Ascending aorta (tissue), 2 donors: ENCODE measurements around the gene SAFB. TPM values are rescaled to one million over a fixed set of nuclear protein-coding genes. Genes with fewer than 3 reads are reported as not detected.
A peak's percentile ranks its signal among the peaks of the same experiment; 100 is the strongest.

ENCODE experiments used
- DNase-seq, 2 donors: peaks; one replicate each; pipeline ENCODE4 v3.0.0-alpha.2; 2019; ENCODE audit warnings: low spot score in 2 of 2
- H3K27ac ChIP-seq, 2 donors: fragments of 200-600 bp; sonication (generic); one replicate each; pipeline ENCODE4 v1.5.1; 2016 to 2017; ENCODE audit warnings: mild to moderate bottlenecking in 1 of 2
- H3K27me3 ChIP-seq: fragments of 200-600 bp; sonication (generic); one replicate; pipeline ENCODE4 v1.5.1; 2017
- H3K36me3 ChIP-seq, 2 donors: fragments of 200-600 bp; sonication (generic); one replicate each; pipeline ENCODE4 v1.5.1; 2016
- H3K4me1 ChIP-seq, 2 donors: fragments of 200-600 bp; sonication (generic); one replicate each; pipeline ENCODE4 v1.5.1; 2016 to 2017; ENCODE audit warnings: mild to moderate bottlenecking in 1 of 2
- H3K4me3 ChIP-seq, 2 donors: fragments of 200-600 bp; sonication (generic); one replicate each; pipeline ENCODE4 v1.5.1; 2016 to 2017; ENCODE audit warnings: mild to moderate bottlenecking in 1 of 2
- H3K9me3 ChIP-seq, 2 donors: fragments of 200-600 bp; sonication (generic); one replicate each; pipeline ENCODE4 v1.5.1; 2016
- intact Hi-C: fragments of 100-400 bp; cut with DNase I; formaldehyde crosslinking; loops from one replicate; pipeline ENCODE4 v1.15.1; 2023
- total RNA-seq: library from RNA; depleted of rRNA; stranded (reverse); fragments of >200 nt; gene quantifications from one replicate; pipeline ENCODE4 v1.1.0, GENCODE V29; 2016
- TF ChIP-seq, protein P1 (sequence below), 3 experiments: fragments of 200-600 bp in 2 of 3; fragments of 450-650 bp in 1 of 3; sonication (generic) in 2 of 3; IDR thresholded peaks; one replicate each; pipeline ENCODE4 v1.5.1; 2016 to 2019; ENCODE audit warnings: antibody characterized with exemption in 3 of 3, mild to moderate bottlenecking in 1 of 3, moderate library complexity in 1 of 3

Gene SAFB
- total RNA-seq, 1 donor from 2014 or later = 114 TPM

DNA sequence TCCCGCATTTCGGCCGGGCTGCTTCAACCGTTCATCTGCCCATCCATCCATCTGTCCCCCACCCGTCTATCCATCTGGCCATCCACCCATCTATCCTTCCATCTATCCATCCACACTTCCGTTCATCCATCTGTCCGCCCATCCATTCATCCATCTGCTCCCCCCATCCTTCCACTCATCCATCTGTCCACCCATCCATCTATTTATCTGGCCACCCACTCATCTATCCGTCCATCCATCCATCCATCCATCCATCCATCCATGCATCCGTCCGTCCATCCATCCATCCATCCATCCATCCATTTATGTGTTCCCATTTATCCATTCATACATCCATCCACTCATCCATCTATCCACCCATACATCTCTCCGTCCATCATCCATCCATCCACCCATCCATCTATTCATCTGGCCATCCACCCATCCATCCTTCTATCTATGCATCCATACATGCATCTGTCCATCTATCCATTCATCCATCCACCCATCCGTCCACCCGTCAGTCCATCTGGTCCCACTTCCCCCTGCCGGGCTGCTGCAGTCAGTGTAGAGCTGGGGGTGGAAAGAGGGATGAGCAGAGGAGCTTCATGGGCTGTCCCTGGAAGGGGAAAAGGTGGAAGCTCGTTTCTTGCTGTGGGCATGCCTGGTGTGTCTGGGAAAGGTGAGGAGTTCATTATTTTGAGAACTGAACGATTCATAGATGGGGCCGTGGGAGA, 58.7 kb downstream of the SAFB start:
- DNase-seq = no peak
- Histone ChIP-seq H3K4me1 (peaks cover 6 to 12% of the 10 kb centered on the region in 2 donors), H3K27me3 (no peaks in the 10 kb centered on the region), H3K36me3 (peaks cover 0 to 7% of the 10 kb centered on the region in 2 donors), H3K27ac (no peak overlapping the region), H3K9me3 (no peaks in the 10 kb centered on the region), H3K4me3 (peak overlapping the region; percentile 77 to 96)
- TF ChIP-seq, protein P1, sequence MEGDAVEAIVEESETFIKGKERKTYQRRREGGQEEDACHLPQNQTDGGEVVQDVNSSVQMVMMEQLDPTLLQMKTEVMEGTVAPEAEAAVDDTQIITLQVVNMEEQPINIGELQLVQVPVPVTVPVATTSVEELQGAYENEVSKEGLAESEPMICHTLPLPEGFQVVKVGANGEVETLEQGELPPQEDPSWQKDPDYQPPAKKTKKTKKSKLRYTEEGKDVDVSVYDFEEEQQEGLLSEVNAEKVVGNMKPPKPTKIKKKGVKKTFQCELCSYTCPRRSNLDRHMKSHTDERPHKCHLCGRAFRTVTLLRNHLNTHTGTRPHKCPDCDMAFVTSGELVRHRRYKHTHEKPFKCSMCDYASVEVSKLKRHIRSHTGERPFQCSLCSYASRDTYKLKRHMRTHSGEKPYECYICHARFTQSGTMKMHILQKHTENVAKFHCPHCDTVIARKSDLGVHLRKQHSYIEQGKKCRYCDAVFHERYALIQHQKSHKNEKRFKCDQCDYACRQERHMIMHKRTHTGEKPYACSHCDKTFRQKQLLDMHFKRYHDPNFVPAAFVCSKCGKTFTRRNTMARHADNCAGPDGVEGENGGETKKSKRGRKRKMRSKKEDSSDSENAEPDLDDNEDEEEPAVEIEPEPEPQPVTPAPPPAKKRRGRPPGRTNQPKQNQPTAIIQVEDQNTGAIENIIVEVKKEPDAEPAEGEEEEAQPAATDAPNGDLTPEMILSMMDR (IDR thresholded peaks at IDR 0.05) = no peak
- intact Hi-C loops = loop anchor here (1.0 to 5.0 kb wide), 3 partner anchors 39 to 389 kb away; partner anchors contain the start of genes CATSPERD, LONP1 and NDUFA11

DNA sequence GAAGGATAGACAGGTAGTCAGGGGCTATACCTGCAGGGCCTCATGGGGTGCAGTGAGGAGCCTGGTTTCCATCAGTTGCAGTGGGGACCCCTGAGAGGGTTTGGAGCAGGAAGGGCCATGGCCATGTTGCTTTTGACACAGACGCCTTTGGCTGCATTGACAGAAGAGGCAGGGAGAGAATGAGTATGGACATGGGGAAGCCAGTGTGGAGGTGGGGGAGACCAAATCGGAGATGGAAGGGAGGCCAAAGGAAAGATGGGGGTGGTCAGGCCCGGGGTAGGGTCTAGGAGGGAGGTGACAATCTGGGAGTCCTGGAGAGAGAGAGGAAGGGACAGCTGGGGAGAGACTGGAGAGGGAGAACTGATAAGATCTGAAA, 59.2 kb downstream of the SAFB start:
- peaks cover 6 to 12% of the 10 kb centered on the region in 2 donors for H3K4me1 ChIP-seq
- H3K4me3 ChIP-seq = no peak overlapping the region
- no peaks in the 10 kb centered on the region for H3K27me3 ChIP-seq
- no peak overlapping the region for H3K27ac ChIP-seq
- peaks cover 0 to 7% of the 10 kb centered on the region in 2 donors for H3K36me3 ChIP-seq
- intact Hi-C loops = loop anchor here (5.0 kb wide), 1 partner anchor 390 kb away; no protein-coding TSS in a partner anchor
- no peaks in the 10 kb centered on the region for H3K9me3 ChIP-seq
- TF ChIP-seq, protein P1 (IDR thresholded peaks at IDR 0.05) = no peak
- DNase-seq = no peak

DNA sequence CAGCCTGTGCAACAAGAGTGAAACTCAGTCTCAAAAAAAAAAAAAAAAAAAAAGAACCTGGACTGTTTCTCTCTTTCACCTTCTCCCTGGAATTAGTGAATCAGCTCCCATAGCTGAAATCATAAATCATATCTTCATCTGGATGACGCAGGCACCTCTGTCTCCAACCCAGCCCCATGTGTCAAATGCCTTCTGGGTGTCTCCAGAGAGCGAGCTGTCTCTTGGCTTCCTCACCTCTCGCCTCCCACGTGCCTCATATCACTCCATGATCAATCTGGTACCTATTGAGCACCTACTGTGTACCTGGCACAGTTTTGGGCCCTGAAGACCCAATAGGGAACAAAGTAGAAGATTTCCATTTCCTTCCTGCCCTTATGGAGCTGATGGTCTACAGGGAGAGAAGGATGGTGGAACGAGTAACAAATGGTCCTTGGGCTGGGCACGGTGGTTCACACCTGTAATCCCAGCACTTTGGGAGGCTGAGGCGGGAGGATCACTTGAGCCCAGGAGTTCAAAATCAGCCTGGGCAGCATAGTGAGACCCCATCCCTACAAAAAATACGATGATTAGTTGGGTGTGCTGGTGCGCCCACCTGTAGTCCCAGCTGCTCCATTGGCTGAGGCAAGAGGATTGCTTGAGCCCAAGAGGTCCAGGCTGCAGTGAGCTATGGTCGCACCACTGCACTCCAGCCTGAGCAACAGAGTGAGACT, 60.4 kb downstream of the SAFB start:
- Histone ChIP-seq H3K4me3 (no peak overlapping the region), H3K9me3 (no peaks in the 10 kb centered on the region), H3K36me3 (peaks cover 0 to 3% of the 10 kb centered on the region in 2 donors), H3K27me3 (no peaks in the 10 kb centered on the region), H3K27ac (no peak overlapping the region), H3K4me1 (peaks cover 6 to 12% of the 10 kb centered on the region in 2 donors)
- intact Hi-C loops = loop anchor here (5.0 kb wide), 1 partner anchor 391 kb away; no protein-coding TSS in a partner anchor
- TF ChIP-seq, protein P1 (IDR thresholded peaks at IDR 0.05) = no peak
- DNase-seq = no peak

DNA sequence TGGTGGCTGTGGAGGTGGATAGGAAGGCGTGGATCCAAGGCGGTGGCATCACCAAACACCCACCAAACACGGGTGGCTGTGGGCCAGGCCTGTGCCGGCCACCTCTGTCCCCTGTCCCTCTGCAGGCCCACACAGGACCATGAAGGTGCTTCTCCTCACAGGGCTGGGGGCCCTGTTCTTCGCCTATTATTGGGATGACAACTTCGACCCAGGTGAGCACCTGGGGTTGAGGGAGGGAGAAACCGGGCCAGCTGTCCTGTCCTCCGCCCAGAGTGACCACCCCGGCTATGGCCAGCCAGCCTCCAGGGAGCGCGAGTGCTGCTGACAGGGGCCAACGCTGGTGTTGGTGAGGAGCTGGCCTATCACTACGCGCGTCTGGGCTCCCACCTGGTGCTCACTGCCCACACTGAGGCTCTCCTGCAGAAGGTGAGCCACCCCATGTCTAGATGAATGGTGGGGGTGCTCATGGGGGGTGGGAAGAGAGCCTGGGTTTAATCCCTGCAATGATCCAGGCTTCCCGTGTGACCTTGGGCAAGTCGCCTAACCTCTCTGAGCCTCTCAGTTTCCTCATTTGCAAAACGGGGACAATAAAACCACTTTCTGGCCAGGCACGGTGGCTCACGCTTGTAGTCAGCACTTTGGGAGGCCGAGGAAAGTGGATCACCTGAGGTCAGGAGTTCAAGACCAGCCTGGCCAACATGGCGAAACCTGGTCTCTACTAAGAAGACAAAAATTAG, 62.0 kb downstream of the SAFB start:
- no peak overlapping the region for H3K27ac ChIP-seq
- no peaks in the 10 kb centered on the region for H3K36me3 ChIP-seq
- no peaks in the 10 kb centered on the region for H3K9me3 ChIP-seq
- intact Hi-C loops = loop anchor here (5.0 kb wide), 1 partner anchor 393 kb away; no protein-coding TSS in a partner anchor
- H3K27me3 ChIP-seq = no peaks in the 10 kb centered on the region
- TF ChIP-seq, protein P1 (IDR thresholded peaks at IDR 0.05) = no peak
- H3K4me1 ChIP-seq = peaks cover 2 to 5% of the 10 kb centered on the region in 2 donors
- DNase-seq = no peak
- no peak overlapping the region for H3K4me3 ChIP-seq

DNA sequence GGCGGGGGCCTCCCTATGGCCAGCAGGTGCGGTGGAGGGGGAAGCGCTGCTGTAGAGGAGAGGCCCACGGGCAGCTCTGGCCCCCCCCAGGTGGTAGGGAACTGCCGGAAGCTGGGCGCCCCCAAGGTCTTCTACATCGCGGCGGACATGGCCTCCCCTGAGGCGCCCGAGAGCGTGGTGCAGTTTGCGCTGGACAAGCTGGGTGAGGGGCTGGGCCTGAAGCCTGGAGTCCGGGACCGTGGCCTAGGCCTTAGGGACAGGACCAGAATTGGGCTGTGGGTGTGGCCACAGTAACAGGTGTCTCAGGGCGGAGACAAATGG, 63.4 kb downstream of the SAFB start:
- H3K4me1 ChIP-seq = peaks cover 5 to 8% of the 10 kb centered on the region in 2 donors
- no peaks in the 10 kb centered on the region for H3K36me3 ChIP-seq
- intact Hi-C loops = loop anchor here (1.0 kb wide), 1 partner anchor 104 kb away; no protein-coding TSS in a partner anchor
- H3K4me3 ChIP-seq = peak overlapping the region; percentile 48 to 68
- no peaks in the 10 kb centered on the region for H3K27me3 ChIP-seq
- TF ChIP-seq, protein P1 (IDR thresholded peaks at IDR 0.05) = no peak
- H3K9me3 ChIP-seq = no peaks in the 10 kb centered on the region
- DNase-seq = no peak
- peak overlapping the region; percentile 64 to 66 for H3K27ac ChIP-seq
